VCaP (cell line): ENCODE results near the gene ATP2A3.

Experiments used
- H3K27ac ChIP-seq: fragments of 450-650 bp; 2 replicates; pipeline ENCODE4 v1.5.1; 2017
- TF ChIP-seq, protein P1 (sequence below): fragments of 450-650 bp; conservative IDR thresholded peaks from 2 replicates; pipeline ENCODE4 v1.5.1; 2017; ENCODE audit warnings: mild to moderate bottlenecking, moderate library complexity

ATP2A3 gene

DNA sequence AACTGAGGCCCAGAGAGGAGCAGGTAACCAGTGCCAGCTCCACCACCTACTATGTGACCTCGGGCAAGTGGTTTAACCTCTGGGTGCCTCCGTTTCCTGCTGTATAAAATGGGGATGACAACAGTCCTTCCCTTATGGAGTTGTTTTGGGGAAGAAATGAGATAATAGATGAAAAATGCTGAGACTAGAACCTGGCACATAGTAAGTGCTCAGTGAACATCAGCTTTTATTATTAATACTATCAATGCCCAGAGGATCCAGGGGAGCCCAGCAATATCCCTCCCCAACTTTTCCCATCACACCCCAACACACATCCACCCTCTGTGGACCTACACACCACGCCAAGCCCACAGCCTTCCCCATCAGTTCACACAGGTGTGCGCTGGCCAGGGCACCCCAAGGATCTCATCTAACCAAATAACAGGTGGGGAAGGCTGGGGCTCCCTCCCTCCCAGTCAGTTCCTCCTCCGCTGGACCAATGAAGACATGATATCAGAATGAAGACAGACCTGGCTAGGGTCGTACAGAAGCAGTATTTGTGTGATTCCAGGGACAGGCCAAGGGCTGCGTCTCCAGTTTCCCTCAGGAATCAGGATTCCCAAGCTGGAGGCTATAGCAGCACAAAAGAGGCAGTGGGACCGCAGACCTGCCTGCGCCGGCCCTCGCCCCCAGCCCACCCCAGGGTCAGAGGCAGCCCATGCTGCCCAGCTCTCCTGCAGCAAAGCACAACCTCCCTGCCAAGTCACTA is 1.8 kb downstream of the ATP2A3 start:
- H3K27ac ChIP-seq, result no peak overlapping the region
- TF ChIP-seq, protein P1, sequence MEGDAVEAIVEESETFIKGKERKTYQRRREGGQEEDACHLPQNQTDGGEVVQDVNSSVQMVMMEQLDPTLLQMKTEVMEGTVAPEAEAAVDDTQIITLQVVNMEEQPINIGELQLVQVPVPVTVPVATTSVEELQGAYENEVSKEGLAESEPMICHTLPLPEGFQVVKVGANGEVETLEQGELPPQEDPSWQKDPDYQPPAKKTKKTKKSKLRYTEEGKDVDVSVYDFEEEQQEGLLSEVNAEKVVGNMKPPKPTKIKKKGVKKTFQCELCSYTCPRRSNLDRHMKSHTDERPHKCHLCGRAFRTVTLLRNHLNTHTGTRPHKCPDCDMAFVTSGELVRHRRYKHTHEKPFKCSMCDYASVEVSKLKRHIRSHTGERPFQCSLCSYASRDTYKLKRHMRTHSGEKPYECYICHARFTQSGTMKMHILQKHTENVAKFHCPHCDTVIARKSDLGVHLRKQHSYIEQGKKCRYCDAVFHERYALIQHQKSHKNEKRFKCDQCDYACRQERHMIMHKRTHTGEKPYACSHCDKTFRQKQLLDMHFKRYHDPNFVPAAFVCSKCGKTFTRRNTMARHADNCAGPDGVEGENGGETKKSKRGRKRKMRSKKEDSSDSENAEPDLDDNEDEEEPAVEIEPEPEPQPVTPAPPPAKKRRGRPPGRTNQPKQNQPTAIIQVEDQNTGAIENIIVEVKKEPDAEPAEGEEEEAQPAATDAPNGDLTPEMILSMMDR, result no peak

DNA sequence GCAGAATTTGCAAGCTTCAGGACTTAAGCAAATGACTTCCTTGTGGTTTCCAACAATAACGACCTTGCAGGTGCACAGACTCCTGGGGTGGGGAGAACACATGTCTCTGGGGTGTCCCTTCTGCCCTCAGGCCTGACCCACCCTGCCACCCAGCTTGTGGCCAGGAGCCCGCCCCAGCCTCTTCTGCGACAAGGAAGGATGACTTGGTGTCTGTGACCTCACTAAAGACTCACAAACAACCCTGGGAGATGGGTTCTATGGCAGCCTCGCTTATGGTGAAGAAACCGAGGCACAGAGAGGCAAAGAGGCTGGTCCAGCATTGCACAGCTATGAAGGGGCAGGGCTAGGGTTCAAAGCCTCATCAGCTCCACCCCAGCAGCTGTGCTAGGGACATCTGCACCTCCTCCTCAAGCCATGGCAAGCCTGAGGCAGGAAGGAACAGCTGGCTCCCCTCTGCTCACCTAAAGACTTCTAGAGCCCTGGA is 2.6 kb downstream of the ATP2A3 start:
- TF ChIP-seq, protein P1, result no peak
- H3K27ac ChIP-seq, result no peak overlapping the region

DNA sequence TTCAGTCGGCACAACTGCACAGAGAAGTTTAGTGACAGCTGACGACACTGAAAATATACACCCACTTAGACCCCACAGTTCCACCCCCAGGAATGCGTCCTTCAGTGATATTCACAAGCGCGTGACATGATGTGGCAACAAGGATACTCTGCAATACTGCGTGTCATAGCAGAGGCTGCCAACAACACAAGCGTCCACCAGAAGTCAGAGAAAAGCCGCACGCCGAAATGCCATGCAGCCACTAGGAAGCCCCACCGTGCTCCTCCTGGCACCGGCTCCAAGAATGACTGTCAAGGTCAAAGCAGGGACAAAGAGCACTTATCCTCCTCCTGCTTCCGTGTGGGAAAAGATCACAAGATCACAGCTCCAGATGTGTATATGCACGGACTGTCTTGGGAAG is 3.5 kb downstream of the ATP2A3 start:
- peak overlapping the region; percentile 91 for H3K27ac ChIP-seq
- TF ChIP-seq, protein P1, result no peak

DNA sequence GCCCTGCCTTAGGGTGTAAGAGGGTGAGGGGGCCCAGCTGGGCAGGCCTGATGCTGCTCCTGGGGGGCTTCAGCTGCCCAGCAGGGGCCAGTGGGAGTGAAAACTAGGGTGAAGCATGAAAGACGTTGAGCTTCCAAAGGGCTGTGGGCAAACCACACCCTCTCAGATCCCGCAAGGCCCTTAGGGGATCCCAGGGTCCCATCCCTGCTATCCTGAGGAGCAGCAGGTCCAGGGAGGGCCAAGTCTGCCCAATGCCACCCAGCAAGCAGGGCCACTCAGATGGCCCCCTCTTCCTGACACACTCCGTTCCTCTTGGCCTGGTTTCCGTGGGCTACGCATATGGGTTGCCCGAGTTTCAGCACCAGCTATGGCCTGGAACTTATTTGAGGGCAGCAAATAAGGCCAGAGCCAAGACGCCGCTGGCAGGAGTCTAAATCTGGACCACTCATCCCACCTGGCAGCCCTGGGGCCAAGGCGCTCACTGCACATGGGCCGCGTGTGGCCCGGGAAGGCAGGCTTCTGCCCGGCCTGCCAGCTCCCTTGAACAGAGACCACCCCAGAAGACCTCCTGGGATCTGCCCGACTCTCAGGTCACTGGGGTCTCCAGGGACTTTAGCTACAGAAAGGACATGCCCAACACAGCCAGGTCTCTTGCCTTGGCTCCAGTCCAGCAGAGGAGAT is 4.2 kb downstream of the ATP2A3 start:
- H3K27ac ChIP-seq, result peak overlapping the region; percentile 91

DNA sequence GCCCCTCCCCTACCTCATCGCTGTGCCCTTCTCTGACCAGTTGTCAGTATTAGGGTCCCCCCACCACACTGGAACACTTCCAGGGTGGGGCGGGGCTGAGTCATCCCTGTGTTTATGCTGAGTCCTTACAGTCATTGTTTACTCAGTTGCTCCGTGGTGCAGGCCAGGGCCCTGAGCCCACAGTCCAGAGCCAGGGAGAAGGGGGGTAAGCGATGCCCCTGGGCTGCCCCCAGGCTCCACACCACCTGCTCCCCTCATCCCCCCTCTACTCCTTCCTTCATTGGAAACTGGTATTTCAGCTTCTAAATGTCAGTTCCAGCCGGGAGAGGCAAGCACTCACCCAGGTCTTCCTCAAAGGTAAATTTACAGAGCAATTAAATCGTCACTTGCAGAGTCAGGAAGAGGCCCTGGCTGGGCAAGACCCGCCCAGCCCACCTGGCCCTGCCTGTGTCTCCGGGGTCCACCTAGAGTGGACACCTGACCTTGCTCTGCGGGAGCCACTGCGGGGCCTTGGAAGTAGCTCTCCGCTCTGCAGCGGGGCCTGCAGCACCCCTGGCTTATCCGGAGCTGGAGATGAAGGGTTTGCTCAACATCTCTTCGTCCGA is 4.8 kb downstream of the ATP2A3 start:
- TF ChIP-seq, protein P1, result no peak
- peak overlapping the region; percentile 91 for H3K27ac ChIP-seq

More for the DNA sequence above, 4.2 kb downstream of the ATP2A3 start:
- TF ChIP-seq, protein P1, result no peak

DNA sequence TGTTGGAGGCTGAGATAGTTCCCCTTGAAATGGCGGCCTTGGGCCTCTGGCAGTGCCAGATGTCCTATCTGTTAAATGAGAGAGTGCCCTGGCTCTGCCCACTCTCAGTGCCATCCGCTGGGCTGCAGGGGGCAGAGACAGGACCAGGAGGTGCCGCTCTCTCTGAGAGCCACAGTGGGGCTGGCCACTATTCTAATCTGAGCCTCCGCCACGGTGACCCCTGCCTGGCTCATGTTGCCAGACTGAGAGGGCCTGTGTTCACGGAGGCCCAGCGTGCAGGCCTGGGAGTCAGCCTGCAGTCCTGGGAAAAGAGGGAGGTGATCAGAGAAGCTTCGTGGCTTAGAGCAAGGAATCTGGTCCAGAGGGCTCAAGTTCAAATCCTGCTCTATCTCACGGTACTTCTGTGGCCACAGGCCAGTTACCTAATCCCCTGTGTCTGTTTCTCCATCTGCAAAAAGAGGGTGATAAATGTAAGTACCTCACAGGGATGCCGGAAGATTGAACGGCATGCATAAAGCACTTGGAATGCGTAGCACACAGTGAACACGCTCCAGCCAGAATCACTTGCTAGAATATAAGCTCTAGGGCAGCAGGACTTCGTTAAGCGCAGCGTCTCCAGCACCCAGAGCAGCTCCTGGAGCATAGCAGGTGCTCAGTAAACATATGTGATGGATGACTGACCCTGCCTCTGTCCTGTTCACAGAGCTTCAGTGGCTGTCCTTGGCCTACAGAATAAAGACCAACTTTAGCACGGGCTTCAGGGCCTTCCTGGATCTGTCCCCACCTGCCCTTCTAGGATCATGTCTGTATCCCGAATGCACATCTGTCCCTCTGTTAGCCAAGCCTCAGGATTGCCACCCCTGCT is 6.3 kb downstream of the ATP2A3 start:
- peak overlapping the region; percentile 91 for H3K27ac ChIP-seq
- TF ChIP-seq, protein P1, result no peak
